Omental fat pad (tissue), 4 donors: ENCODE measurements around the gene PLAC1. TPM values are rescaled to one million over a fixed set of nuclear protein-coding genes. Genes with fewer than 3 reads are reported as not detected.

Source experiments
- ATAC-seq: fragments of 150-250 bp; one replicate; pipeline ENCODE4 v1.9.1; 2016; ENCODE audit warnings: mild to moderate bottlenecking, moderate library complexity; ENCODE audit not compliant: low FRiP score
- DNase-seq: peaks from one replicate; pipeline ENCODE4 v3.0.0-alpha.2; 2019; ENCODE audit warnings: low spot score
- total RNA-seq, 4 donors: library from RNA; depleted of rRNA; stranded (reverse); fragments of >200 nt; gene quantifications; one replicate each; pipeline ENCODE4 v1.1.0, GENCODE V29; 2016
- TF ChIP-seq, protein P1 (sequence below), 3 donors: fragments of 450-650 bp; IDR thresholded peaks; one replicate each; pipeline ENCODE4 v1.5.1; 2016 to 2017; ENCODE audit warnings: antibody characterized with exemption in 3 of 3, mild to moderate bottlenecking in 3 of 3, moderate library complexity in 2 of 3

The PLAC1 gene
- total RNA-seq, 4 donors from 2014 or later: not detected

DNA sequence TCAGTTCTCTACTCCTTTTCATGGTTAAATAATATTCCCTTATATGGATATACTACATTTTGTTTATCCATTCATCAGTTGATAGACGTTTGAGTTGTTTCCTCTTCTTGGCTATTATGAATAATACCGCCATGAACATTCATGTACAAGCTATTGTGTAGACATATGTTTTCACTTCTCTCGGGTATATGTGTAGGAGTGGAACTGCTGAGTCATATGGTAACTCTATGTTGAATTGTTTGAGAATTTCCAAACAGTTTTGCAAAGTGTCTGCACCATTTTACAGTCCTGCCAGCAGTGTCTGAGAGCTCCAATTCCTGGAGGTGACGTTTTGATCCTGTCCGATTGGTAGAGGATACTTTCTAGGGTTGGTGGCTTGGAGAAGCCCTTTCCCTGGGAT, 23.6 kb downstream of the PLAC1 start:
- ATAC-seq (no peak), DNase-seq (no peak)
- TF ChIP-seq, protein P1, sequence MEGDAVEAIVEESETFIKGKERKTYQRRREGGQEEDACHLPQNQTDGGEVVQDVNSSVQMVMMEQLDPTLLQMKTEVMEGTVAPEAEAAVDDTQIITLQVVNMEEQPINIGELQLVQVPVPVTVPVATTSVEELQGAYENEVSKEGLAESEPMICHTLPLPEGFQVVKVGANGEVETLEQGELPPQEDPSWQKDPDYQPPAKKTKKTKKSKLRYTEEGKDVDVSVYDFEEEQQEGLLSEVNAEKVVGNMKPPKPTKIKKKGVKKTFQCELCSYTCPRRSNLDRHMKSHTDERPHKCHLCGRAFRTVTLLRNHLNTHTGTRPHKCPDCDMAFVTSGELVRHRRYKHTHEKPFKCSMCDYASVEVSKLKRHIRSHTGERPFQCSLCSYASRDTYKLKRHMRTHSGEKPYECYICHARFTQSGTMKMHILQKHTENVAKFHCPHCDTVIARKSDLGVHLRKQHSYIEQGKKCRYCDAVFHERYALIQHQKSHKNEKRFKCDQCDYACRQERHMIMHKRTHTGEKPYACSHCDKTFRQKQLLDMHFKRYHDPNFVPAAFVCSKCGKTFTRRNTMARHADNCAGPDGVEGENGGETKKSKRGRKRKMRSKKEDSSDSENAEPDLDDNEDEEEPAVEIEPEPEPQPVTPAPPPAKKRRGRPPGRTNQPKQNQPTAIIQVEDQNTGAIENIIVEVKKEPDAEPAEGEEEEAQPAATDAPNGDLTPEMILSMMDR (IDR thresholded peaks at IDR 0.05): no peak

DNA sequence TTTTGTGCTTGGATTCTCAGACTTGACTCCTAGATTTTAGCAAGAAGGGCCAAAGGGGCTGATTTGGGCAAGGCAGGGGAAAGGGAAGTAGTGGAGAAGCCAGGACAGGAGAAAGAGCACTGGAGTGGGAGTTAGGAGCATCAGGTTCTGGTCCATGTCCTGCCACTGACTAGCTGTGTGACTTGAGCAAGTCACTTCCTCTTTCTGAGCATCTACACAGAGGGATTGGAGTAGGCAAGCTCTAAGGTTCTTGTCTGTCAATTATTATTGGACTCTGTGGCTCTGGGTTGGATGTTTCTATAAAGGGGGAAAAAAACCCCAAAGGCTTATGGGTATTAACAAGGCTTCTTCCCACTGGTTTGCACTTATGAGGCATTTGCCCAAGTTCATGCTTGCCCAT, 24.4 kb downstream of the PLAC1 start:
- no peak for DNase-seq
- TF ChIP-seq, protein P1 (IDR thresholded peaks at IDR 0.05): no peak
- no peak for ATAC-seq

DNA sequence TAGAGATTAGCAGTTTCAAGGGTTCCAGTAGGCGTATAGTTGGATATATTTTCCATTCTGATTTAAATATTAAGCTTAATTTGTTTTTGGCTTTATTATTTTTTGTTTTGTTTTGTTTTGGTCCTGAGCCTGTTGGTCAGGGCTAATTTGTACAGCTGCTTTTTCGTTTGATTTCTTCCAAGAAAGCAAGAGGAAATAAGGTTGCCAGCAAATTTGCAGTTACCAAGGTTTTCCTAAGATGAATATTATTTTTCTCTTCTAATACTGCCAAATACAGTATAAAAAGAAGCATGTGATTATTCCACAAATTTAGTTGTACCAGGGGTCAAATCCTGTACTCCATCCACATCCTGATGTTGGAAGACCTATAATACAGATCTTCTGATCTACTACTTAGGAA, 24.9 kb downstream of the PLAC1 start:
- no peak for ATAC-seq
- DNase-seq: no peak
- TF ChIP-seq, protein P1 (IDR thresholded peaks at IDR 0.05): no peak

DNA sequence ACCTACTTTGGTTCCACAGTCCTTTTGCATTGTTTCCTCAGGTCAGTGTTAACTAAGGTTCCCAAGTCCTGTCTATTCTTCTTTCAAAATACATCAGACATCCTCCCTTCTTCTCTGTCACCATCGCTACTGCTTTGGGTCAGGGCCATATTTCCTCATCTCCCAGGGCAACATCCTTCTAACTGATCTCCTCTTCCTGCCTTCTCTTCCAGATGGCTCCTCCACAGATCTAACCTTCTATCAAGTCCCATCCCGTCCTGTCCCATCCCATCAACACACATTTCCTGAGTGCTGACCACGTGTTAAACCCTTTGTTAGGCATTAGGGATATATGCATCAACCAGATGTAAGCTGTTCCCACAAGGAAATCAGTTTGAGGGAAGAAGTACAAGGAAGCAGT, 25.9 kb downstream of the PLAC1 start:
- DNase-seq (no peak), ATAC-seq (no peak)
- TF ChIP-seq, protein P1 (IDR thresholded peaks at IDR 0.05): no peak

DNA sequence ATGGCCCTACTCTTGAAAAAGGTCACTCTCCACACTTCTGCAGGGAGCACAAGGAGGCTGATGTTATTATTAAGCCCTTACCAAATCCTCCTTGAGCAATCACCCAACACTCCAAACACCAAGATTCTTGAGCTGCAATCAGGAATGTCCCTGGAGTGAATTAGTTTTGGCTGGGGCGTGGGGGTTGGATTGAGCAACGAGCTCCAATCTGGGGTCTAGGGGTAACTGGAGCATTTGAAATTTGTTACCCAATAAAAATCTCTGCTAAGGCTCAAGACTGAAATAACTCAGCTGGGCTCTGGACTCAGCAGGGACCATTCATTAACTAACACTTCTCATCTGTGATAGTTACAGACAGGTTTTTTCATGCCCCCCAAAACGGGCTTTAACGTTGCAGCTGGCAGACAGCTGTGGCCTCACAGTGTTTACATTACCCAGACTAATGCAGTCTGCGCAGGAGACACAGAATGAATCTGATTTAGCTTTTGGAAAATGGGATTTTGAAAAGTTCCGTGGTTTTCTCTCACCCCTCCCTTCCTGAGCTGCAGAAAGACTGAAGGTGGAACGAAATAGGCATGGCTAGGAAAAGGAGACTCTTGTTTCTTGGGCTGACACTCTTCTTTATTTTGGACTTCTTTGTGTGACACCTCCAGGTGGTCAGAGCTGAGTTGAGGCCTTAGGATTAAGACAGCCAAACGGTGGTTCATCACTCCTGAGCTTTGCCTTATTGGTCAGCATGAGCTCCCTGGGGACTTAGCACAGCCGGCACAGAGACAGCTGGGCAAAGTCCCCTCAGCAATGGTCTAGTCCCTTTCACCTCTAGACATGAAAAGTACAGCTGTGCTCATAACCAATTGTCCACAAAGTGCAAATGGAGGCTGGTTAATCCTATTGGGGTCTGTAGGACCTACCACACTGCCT, 26.6 kb downstream of the PLAC1 start:
- ATAC-seq (no peak), DNase-seq (no peak)
- TF ChIP-seq, protein P1 (IDR thresholded peaks at IDR 0.05): no peak

DNA sequence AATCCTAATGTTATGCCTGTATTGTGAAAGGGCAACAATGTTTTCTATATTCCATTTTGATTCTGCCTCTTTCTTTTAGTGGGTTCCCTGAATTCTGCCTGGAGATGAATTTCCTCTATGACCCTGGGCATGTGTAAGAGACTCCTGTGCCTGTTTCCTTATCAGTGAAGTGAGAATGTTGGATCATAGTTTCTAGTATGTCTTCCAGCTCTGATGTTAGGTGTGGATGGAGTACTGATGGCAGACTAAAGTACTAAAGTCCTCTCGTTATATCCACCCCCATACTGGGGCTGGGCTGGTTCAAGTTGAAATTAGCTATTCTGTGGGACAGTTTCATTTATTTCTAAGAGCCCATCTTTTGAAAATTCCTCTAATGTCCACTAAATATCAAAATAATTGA, 29.6 kb downstream of the PLAC1 start:
- DNase-seq (no peak), ATAC-seq (no peak)
- TF ChIP-seq, protein P1 (IDR thresholded peaks at IDR 0.05): no peak

DNA sequence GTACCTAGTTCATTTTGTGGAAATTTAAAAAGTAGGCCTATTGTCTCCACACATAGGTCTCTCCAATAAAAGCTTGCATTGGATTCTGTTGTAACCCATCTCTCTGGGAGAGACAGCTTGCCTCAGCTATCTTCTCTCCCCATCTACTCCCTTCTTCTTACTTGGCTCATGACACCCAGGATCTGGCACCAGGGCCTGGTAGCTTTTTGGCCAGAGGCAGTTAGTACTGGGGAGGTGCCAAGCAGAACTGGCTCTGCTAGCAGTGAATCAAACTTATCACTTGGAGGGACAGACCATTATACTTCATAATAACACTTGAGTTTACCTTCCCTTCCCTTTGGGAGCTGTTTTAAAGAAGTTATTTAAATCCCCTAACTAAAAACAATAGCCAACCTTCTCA, 31.8 kb downstream of the PLAC1 start:
- no peak for ATAC-seq
- TF ChIP-seq, protein P1 (IDR thresholded peaks at IDR 0.05): no peak
- no peak for DNase-seq
